Adrenal gland (tissue), 5 donors: ENCODE measurements around the gene BBLN.

Source experiments
- CTCF ChIP-seq, 6 experiments: fragments of 450-650 bp in 4 of 6; fragments of 200-600 bp in 2 of 6; sonication (generic) in 1 of 6; IDR thresholded peaks; 1 replicate in 5 of 6; 2 replicates in 1 of 6; pipeline versions ENCODE4 v1.5.1 to v1.8.0; 2016 to 2021; ENCODE audit warnings: antibody characterized with exemption in 6 of 6, mild to moderate bottlenecking in 2 of 6, moderate library complexity in 1 of 6
- POLR2A ChIP-seq, 2 donors: fragments of 450-650 bp; IDR thresholded peaks; one replicate each; pipeline ENCODE4 v1.6.1; 2017; ENCODE audit warnings: antibody characterized with exemption in 2 of 2, mild to moderate bottlenecking in 2 of 2, moderate library complexity in 1 of 2
- donor health status: DM: no; HTN: no; CAD: no.

DNA sequence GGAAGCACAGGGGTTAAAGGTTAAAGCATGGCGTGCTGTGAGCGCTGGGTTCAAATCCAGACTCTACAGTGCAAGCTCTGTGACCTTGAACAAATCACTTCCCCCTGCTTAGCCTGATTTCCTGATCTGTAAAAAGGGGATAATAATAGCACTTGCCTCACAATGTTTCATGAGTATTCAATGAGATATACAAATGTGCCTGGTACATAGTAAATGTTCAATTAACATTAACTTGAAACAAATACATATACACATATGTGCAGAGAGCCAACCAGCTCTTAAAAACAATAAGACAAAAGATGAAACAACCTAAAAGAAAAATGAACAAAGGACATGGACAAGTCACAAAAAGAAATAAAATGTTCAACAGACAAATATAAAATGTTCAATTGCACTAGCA lies 27.3 kb downstream of the BBLN start:
- no peak for TF ChIP-seq POLR2A (IDR thresholded peaks at IDR 0.05)
- TF ChIP-seq CTCF (IDR thresholded peaks at IDR 0.05), result no peak
